HEK293T (cell line): ENCODE measurements around the gene SLCO4A1.

Experiments used
- BHLHE40 ChIP-seq: fragments of 450-650 bp; IDR thresholded peaks from 2 replicates; pipeline ENCODE4 v1.6.1; 2016; ENCODE audit warnings: mild to moderate bottlenecking, moderate library complexity, borderline replicate concordance
- FOXA1 ChIP-seq: fragments of 450-650 bp; IDR thresholded peaks from 2 replicates; pipeline ENCODE4 v1.6.1; 2016; ENCODE audit warnings: mild to moderate bottlenecking
- FOXM1 ChIP-seq: fragments of 450-650 bp; IDR thresholded peaks from 2 replicates; pipeline ENCODE4 v1.6.1; 2017; ENCODE audit warnings: mild to moderate bottlenecking, borderline replicate concordance
- L3MBTL2 ChIP-seq: fragments of 450-650 bp; conservative IDR thresholded peaks from 2 replicates; pipeline ENCODE4 v1.6.1; 2016; ENCODE audit warnings: mild to moderate bottlenecking
- SP1 ChIP-seq: fragments of 450-650 bp; IDR thresholded peaks from 2 replicates; pipeline ENCODE4 v1.6.1; 2017
- TF ChIP-seq, protein P1 (sequence below): fragments of 450-650 bp; IDR thresholded peaks from 2 replicates; pipeline ENCODE4 v1.6.1; 2016

DNA sequence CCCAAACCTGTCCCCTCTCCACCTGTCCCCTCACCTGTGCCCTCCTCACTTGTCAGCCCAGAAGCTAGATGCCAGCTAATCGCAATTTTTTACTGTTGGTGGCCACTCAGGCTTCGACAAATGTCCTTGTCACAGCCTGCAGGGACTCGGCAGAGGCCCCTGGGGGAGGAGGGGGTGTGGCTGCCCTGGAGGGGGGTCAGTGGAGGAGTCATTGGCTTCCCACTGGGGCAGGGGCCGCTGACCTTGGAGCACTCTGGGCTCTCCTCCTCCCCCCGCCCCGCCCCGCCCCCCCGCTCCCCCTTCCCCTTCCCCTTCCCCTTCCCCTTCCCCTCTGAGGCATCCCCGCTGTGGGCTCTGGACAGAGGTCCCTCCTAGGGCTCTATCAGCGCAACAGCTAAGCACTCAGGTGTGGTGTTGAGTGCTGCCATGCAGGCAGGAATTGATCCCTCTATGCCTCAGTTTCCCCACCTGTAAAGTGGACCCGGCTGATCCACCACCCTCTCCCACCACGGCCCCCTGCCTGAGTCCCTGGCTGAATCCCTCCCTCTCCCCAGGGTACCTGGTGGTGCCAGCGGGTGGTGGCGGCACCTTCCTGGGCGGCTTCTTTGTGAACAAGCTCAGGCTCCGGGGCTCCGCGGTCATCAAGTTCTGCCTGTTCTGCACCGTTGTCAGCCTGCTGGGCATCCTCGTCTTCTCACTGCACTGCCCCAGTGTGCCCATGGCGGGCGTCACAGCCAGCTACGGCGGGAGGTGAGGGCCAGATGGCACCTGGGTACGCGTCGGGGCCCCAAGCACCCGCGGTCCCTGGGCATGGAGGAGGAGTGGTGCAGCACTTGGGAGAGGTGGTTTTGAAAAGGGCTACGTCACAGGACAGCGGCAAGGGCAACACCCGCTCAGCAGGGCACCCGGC lies 23.8 kb downstream of the SLCO4A1 start:
- no peak for TF ChIP-seq FOXA1
- TF ChIP-seq, protein P1, sequence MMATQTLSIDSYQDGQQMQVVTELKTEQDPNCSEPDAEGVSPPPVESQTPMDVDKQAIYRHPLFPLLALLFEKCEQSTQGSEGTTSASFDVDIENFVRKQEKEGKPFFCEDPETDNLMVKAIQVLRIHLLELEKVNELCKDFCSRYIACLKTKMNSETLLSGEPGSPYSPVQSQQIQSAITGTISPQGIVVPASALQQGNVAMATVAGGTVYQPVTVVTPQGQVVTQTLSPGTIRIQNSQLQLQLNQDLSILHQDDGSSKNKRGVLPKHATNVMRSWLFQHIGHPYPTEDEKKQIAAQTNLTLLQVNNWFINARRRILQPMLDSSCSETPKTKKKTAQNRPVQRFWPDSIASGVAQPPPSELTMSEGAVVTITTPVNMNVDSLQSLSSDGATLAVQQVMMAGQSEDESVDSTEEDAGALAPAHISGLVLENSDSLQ, result no peak
- TF ChIP-seq FOXM1, result no peak
- no peak for TF ChIP-seq L3MBTL2
- TF ChIP-seq BHLHE40, result no peak
- TF ChIP-seq SP1, result no peak
